Measurements from ENCODE around the gene SEMA4G.

SEMA4G gene

GRCh38 chr10:100997360-100998182 is 28.3 kb downstream of the SEMA4G start:
- Histone ChIP-seq H3K9ac (ENCODE audit: low read depth, low read length) (peak overlapping the region; percentile 60), H3K4me3 (ENCODE audit: low read depth, low read length) (peak overlapping the region; percentile 79), H3K27me3 (ENCODE audit: control insufficient read depth, insufficient read depth, low read length) (no peaks in the 10 kb centered on the region), H3K9me3 (ENCODE audit: control insufficient read depth, insufficient read depth, low read length) (no peaks in the 10 kb centered on the region), H3K36me3 (ENCODE audit: control insufficient read depth, insufficient read depth, low read length) (peaks cover 13% of the 10 kb centered on the region), H3K4me1 (ENCODE audit: control insufficient read depth, insufficient read depth, low read length) (peaks cover 13% of the 10 kb centered on the region)

- Histone ChIP-seq H3K27me3 (ENCODE audit: control insufficient read depth, insufficient read depth, low read length) (no peaks in the 10 kb centered on the region), H3K4me3 (ENCODE audit: low read depth, low read length) (peak overlapping the region; percentile 79), H3K4me1 (ENCODE audit: control insufficient read depth, insufficient read depth, low read length) (peaks cover 13% of the 10 kb centered on the region), H3K36me3 (ENCODE audit: control insufficient read depth, insufficient read depth, low read length) (peaks cover 12% of the 10 kb centered on the region), H3K9ac (ENCODE audit: low read depth, low read length) (peak overlapping the region; percentile 12), H3K9me3 (ENCODE audit: control insufficient read depth, insufficient read depth, low read length) (no peaks in the 10 kb centered on the region)
Measured at GRCh38 chr10:100998183-100998990, 29.1 kb downstream of the SEMA4G start.

- no peaks in the 10 kb centered on the region for H3K27me3 ChIP-seq (ENCODE audit: control insufficient read depth, insufficient read depth, low read length)
- peaks cover 6% of the 10 kb centered on the region for H3K36me3 ChIP-seq (ENCODE audit: control insufficient read depth, insufficient read depth, low read length)
- H3K9me3 ChIP-seq (ENCODE audit: control insufficient read depth, insufficient read depth, low read length): no peaks in the 10 kb centered on the region
- peak overlapping the region; percentile 83 for H3K9ac ChIP-seq (ENCODE audit: low read depth, low read length)
- peaks cover 13% of the 10 kb centered on the region for H3K4me1 ChIP-seq (ENCODE audit: control insufficient read depth, insufficient read depth, low read length)
- peak overlapping the region; percentile 79 for H3K4me3 ChIP-seq (ENCODE audit: low read depth, low read length)
Measured at GRCh38 chr10:100998991-100999741, 29.9 kb downstream of the SEMA4G start.

DNA sequence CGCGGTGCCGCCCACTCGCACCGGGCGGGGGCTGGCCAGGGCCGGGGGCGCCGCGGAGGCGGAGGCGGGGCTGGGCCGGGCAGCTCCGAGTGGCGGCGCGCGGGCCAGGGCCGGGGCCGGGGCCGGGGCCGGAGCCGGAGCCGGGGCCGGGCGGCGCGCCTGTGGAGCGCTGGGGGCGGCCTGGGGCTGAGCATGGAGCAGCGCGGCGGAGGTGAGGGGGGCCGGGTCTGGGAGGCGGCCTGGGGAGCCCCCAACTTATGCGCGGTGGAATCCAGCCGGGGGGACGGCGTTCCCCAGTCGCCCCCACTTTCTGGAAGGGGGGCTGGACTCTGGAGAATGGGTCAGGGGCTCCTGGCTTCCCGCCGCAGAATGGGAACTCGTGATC is 30.4 kb downstream of the SEMA4G start, which contains the start of gene LZTS2:
Gene LZTS2 (plus strand): TSS at position 67 of the 385 bp plus-strand sequence. CDS start 2,731 bp downstream, outside the sequence.
- peaks cover 6% of the 10 kb centered on the region for H3K36me3 ChIP-seq (ENCODE audit: control insufficient read depth, insufficient read depth, low read length)
- peaks cover 10% of the 10 kb centered on the region for H3K4me1 ChIP-seq (ENCODE audit: control insufficient read depth, insufficient read depth, low read length)
- H3K4me3 ChIP-seq (ENCODE audit: low read depth, low read length): peak within 1 kb of the TSS; percentile 79
- no peaks in the 10 kb centered on the region for H3K27me3 ChIP-seq (ENCODE audit: control insufficient read depth, insufficient read depth, low read length)
- H3K9ac ChIP-seq (ENCODE audit: low read depth, low read length): peak within 1 kb of the TSS; percentile 83
- no peaks in the 10 kb centered on the region for H3K9me3 ChIP-seq (ENCODE audit: control insufficient read depth, insufficient read depth, low read length)

DNA sequence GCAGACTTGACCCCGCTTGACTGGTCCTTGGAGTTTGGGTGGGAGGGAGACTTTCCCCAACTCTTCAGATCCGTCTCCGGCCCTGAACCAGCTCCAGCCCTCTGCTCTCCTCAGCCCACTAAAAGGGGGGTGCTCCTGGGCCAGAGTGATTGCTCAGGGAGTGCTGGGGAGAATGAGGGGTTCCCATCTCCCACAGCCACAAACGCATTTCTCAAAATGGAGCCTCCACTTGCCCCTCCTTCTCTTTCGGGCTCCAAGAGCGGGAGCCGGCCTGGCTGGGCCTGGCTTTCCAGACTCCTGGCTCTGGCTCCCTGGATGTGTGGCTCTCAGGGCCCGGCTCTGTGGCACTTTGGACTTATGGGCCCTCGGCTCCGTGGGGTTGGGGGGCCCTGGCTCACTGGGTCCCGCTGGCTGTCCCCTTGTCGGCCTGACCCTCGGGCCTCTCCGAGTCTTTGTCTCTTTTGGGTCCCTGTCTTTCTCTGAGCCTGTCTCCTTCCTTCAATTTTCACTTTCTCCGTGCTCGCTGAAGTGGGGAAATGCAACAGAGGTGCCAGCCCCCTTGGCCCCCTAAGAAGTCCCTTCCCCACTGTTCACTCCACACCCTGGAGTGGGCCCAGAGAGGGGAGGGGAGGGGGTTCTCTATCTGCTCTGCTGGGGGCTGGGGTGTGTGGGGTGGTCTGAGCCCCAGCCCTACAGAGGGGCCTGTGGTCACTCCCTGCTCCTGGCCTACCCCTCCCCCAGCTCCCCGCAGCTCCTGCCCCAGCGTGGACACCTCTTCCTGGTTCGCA is 31.0 kb downstream of the SEMA4G start:
- Histone ChIP-seq H3K9ac (ENCODE audit: low read depth, low read length) (peak overlapping the region; percentile 70), H3K4me3 (ENCODE audit: low read depth, low read length) (peak overlapping the region; percentile 73), H3K27me3 (ENCODE audit: control insufficient read depth, insufficient read depth, low read length) (no peaks in the 10 kb centered on the region), H3K36me3 (ENCODE audit: control insufficient read depth, insufficient read depth, low read length) (peaks cover 7% of the 10 kb centered on the region), H3K9me3 (ENCODE audit: control insufficient read depth, insufficient read depth, low read length) (no peaks in the 10 kb centered on the region), H3K4me1 (ENCODE audit: control insufficient read depth, insufficient read depth, low read length) (peaks cover 10% of the 10 kb centered on the region)

- Histone ChIP-seq H3K36me3 (ENCODE audit: control insufficient read depth, insufficient read depth, low read length) (peaks cover 11% of the 10 kb centered on the region), H3K9ac (ENCODE audit: low read depth, low read length) (no peak overlapping the region), H3K9me3 (ENCODE audit: control insufficient read depth, insufficient read depth, low read length) (no peaks in the 10 kb centered on the region), H3K4me3 (ENCODE audit: low read depth, low read length) (peak overlapping the region; percentile 73), H3K4me1 (ENCODE audit: control insufficient read depth, insufficient read depth, low read length) (peaks cover 10% of the 10 kb centered on the region), H3K27me3 (ENCODE audit: control insufficient read depth, insufficient read depth, low read length) (no peaks in the 10 kb centered on the region)
Measured at GRCh38 chr10:101000915-101001658, 31.8 kb downstream of the SEMA4G start.

DNA sequence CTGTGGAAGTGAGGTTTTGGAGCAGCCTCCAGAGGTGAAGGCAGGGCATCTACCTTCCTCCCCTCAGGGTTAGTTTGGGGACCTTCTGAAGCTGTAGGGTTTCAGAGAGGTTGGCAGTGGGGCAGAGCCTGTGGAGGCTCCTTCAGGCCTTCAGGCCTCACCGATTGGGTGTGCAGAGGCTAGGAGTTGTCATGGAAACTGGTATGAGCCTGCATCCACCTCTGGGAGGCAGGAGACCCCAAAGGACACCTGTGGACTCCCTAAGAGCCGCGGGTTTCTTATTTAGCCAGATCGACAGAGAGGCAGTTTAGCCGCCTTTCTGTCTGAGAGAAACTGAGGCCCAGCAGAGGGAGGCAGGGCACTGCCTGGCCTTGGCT is 32.3 kb downstream of the SEMA4G start:
- H3K36me3 ChIP-seq (ENCODE audit: control insufficient read depth, insufficient read depth, low read length): peaks cover 16% of the 10 kb centered on the region

GRCh38 chr10:101002456-101002855 is 33.2 kb downstream of the SEMA4G start:
- H3K4me1 ChIP-seq (ENCODE audit: control insufficient read depth, insufficient read depth, low read length): peaks cover 4% of the 10 kb centered on the region
- H3K4me3 ChIP-seq (ENCODE audit: low read depth, low read length): no peak overlapping the region
- H3K9ac ChIP-seq (ENCODE audit: low read depth, low read length): no peak overlapping the region

More for the DNA sequence above, 32.3 kb downstream of the SEMA4G start:
- Histone ChIP-seq H3K4me1 (ENCODE audit: control insufficient read depth, insufficient read depth, low read length) (peaks cover 5% of the 10 kb centered on the region), H3K9me3 (ENCODE audit: control insufficient read depth, insufficient read depth, low read length) (no peaks in the 10 kb centered on the region), H3K4me3 (ENCODE audit: low read depth, low read length) (no peak overlapping the region), H3K9ac (ENCODE audit: low read depth, low read length) (no peak overlapping the region), H3K27me3 (ENCODE audit: control insufficient read depth, insufficient read depth, low read length) (no peaks in the 10 kb centered on the region)

DNA sequence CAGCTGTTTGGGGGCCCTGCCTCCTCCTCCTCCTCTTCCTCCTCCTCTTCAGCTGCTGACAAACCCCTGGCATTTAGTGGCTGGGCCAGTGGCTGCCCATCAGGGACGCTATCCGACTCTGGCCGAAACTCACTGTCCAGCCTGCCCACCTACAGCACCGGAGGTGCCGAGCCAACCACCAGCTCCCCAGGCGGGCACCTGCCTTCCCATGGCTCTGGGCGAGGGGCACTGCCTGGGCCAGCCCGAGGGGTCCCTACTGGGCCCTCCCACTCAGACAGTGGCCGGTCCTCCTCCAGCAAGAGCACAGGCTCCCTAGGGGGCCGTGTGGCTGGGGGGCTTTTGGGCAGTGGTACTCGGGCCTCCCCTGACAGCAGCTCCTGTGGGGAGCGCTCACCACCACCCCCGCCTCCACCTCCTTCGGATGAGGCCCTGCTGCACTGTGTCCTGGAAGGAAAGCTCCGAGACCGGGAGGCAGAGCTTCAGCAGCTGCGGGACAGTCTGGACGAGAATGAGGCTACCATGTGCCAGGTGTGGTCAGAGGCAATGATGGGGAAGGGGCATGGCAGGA is 34.4 kb downstream of the SEMA4G start:
- Histone ChIP-seq H3K4me3 (ENCODE audit: low read depth, low read length) (no peak overlapping the region), H3K36me3 (ENCODE audit: control insufficient read depth, insufficient read depth, low read length) (peaks cover 20% of the 10 kb centered on the region), H3K27me3 (ENCODE audit: control insufficient read depth, insufficient read depth, low read length) (no peaks in the 10 kb centered on the region), H3K4me1 (ENCODE audit: control insufficient read depth, insufficient read depth, low read length) (peaks cover 1% of the 10 kb centered on the region), H3K9me3 (ENCODE audit: control insufficient read depth, insufficient read depth, low read length) (no peaks in the 10 kb centered on the region), H3K9ac (ENCODE audit: low read depth, low read length) (no peak overlapping the region)

More at GRCh38 chr10:101002456-101002855, 33.2 kb downstream of the SEMA4G start:
- H3K36me3 ChIP-seq (ENCODE audit: control insufficient read depth, insufficient read depth, low read length): peaks cover 20% of the 10 kb centered on the region
- H3K27me3 ChIP-seq (ENCODE audit: control insufficient read depth, insufficient read depth, low read length): no peaks in the 10 kb centered on the region
- no peaks in the 10 kb centered on the region for H3K9me3 ChIP-seq (ENCODE audit: control insufficient read depth, insufficient read depth, low read length)

GRCh38 chr10:101005361-101005760 is 36.1 kb downstream of the SEMA4G start:
- H3K9ac ChIP-seq (ENCODE audit: low read depth, low read length): no peak overlapping the region
- no peaks in the 10 kb centered on the region for H3K9me3 ChIP-seq (ENCODE audit: control insufficient read depth, insufficient read depth, low read length)
- no peak overlapping the region for H3K4me3 ChIP-seq (ENCODE audit: low read depth, low read length)
- no peaks in the 10 kb centered on the region for H3K4me1 ChIP-seq (ENCODE audit: control insufficient read depth, insufficient read depth, low read length)
- no peaks in the 10 kb centered on the region for H3K27me3 ChIP-seq (ENCODE audit: control insufficient read depth, insufficient read depth, low read length)
- H3K36me3 ChIP-seq (ENCODE audit: control insufficient read depth, insufficient read depth, low read length): peaks cover 20% of the 10 kb centered on the region
